Amygdala (tissue), 56 donors: ENCODE data around the gene KRTAP9-6.
"Not testable (repeated sequence)": the region's sequence is repeated elsewhere in the genome, so short reads cannot be mapped to it uniquely, and the experiment has no call there.

ENCODE experiments used
- DNase-seq, 56 donors: peaks; one replicate each; lab custom pipeline; 2025; lab: John Stamatoyannopoulos, UW

KRTAP9-6 gene

GRCh38 chr17:41267711-41268110 lies 2.5 kb downstream of the KRTAP9-6 start:
- DNase-seq = no peak

- not testable (repeated sequence) for DNase-seq
Observed at GRCh38 chr17:41271323-41271722, 6.1 kb downstream of the KRTAP9-6 start.

GRCh38 chr17:41271858-41272257 lies 6.7 kb downstream of the KRTAP9-6 start:
- DNase-seq = no peak

GRCh38 chr17:41275648-41276190 lies 10.5 kb downstream of the KRTAP9-6 start, which contains the start of gene KRTAP9-7:
Gene KRTAP9-7 (plus strand): TSS chr17:41275698. CDS start chr17:41275698, 0 bp downstream.
- not testable (repeated sequence) for DNase-seq

GRCh38 chr17:41278176-41278955 lies 13.2 kb downstream of the KRTAP9-6 start:
- DNase-seq = no peak

GRCh38 chr17:41284043-41284442 lies 18.9 kb downstream of the KRTAP9-6 start:
- no peak for DNase-seq

GRCh38 chr17:41284546-41284945 lies 19.4 kb downstream of the KRTAP9-6 start:
- DNase-seq = no peak

GRCh38 chr17:41287050-41287449 lies 21.9 kb downstream of the KRTAP9-6 start:
- no peak for DNase-seq

- DNase-seq = no peak
Observed at GRCh38 chr17:41294016-41294415, 28.8 kb downstream of the KRTAP9-6 start.

GRCh38 chr17:41296846-41297245 lies 31.7 kb downstream of the KRTAP9-6 start:
- no peak for DNase-seq

GRCh38 chr17:41298458-41299135 lies 33.4 kb downstream of the KRTAP9-6 start:
- DNase-seq = no peak

GRCh38 chr17:41301204-41301790 lies 36.1 kb downstream of the KRTAP9-6 start:
- no peak for DNase-seq

GRCh38 chr17:41301916-41302901 lies 37.0 kb downstream of the KRTAP9-6 start, which contains the start of gene KRTAP29-1:
Gene KRTAP29-1 (minus strand): TSS chr17:41302851. CDS start chr17:41302851, 0 bp downstream.
- DNase-seq = peak in 1 of 56 donors; percentile 15

- no peak for DNase-seq
Observed at GRCh38 chr17:41302981-41303380, 37.8 kb downstream of the KRTAP9-6 start.

GRCh38 chr17:41304091-41304490 lies 38.9 kb downstream of the KRTAP9-6 start:
- DNase-seq = no peak

- no peak for DNase-seq
Observed at GRCh38 chr17:41307647-41308046, 42.5 kb downstream of the KRTAP9-6 start.

GRCh38 chr17:41308251-41308917 lies 43.2 kb downstream of the KRTAP9-6 start:
- DNase-seq = peak in 13 of 56 donors; percentile 1 to 49 (median 18)

GRCh38 chr17:41308918-41309359 lies 43.8 kb downstream of the KRTAP9-6 start, which contains the start of gene KRTAP16-1:
Gene KRTAP16-1 (minus strand): TSS chr17:41309309. CDS start chr17:41309253, 56 bp downstream.
- DNase-seq = no peak

- no peak for DNase-seq
Observed at GRCh38 chr17:41311111-41311510, 45.9 kb downstream of the KRTAP9-6 start.
